Measurements from ENCODE around the gene ATP11B.
"Not testable (repeated sequence)": the region's sequence is repeated elsewhere in the genome, so short reads cannot be mapped to it uniquely, and the experiment has no call there.

Gene ATP11B

DNA sequence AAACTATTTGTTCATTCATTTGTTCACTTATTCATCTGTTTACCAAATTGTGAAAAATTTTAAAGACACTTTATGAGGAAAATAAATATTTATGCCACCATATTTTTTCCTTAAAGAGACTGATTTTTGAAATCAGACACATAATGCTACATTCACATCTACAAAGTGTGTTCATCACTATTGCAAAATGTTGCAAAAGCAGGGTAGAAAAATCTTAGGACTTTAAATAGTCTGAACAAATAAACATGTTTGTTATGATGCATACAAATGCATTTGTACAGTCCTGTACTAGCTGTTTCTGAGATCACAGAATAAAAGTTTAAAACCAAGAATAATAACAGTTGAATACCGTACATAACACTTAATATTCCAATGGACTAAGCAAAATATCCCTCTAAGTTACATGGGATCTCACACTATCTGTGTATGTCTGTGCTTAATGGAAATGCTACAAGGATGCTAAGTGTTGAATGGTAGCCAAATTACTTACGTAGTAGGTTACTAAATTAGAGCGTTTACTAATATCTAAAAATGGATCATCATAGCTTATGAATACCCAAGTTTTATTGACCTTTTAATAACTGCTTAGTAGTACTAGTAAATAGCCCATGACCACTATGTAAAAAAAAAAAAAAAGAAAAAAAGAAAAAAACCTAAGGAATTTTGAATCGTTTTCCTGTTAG lies 25.1 kb downstream of the ATP11B start:
- Histone ChIP-seq H3K4ac (ENCODE audit: low read depth, low read length) (no peak overlapping the region), H2AK5ac (ENCODE audit: low read length) (no peak overlapping the region), H2BK12ac (ENCODE audit: low read length) (no peak overlapping the region), H3K9ac (ENCODE audit: low read length) (no peak overlapping the region), H3K4me1 (ENCODE audit: control insufficient read depth in 1 of 2, insufficient read depth in 2 of 2, low read length in 2 of 2) (no peaks in the 10 kb centered on the region), H3K23ac (ENCODE audit: low read length) (no peak overlapping the region), H3K4me3 (ENCODE audit: low read depth, low read length) (no peak overlapping the region), H3K27ac (ENCODE audit: low read depth, low read length) (no peak overlapping the region), H2AFZ (ENCODE audit: insufficient read depth, low read length, poor library complexity) (no peak overlapping the region), H3K14ac (ENCODE audit: low read length) (no peak overlapping the region), H3K4me2 (ENCODE audit: low read length) (no peak overlapping the region), H3K79me2 (ENCODE audit: control insufficient read depth, insufficient read depth, low read length, poor library complexity) (no peaks in the 10 kb centered on the region), H3K27me3 (ENCODE audit: insufficient read depth, low read length) (no peaks in the 10 kb centered on the region), H2BK5ac (ENCODE audit: low read depth, low read length, poor library complexity) (no peak overlapping the region), H3K79me1 (ENCODE audit: low read length) (no peaks in the 10 kb centered on the region), H3K36me3 (ENCODE audit: control insufficient read depth in 1 of 2, insufficient read depth in 2 of 2, low read length in 2 of 2) (peaks cover 0 to 4% of the 10 kb centered on the region in 2 experiments), H4K12ac (ENCODE audit: low read depth, low read length) (no peak overlapping the region), H4K8ac (ENCODE audit: low read depth, low read length) (no peak overlapping the region), H4K91ac (ENCODE audit: low read depth, low read length) (no peak overlapping the region), H2BK120ac (ENCODE audit: insufficient read depth, low read length, poor library complexity) (no peak overlapping the region), H3K9me3 (ENCODE audit: insufficient read depth, low read depth, low read length) (no peaks in the 10 kb centered on the region), H3K18ac (ENCODE audit: low read length) (no peak overlapping the region)
- no CpG with 5 or more reads among the region's 4 CpGs for WGBS (ENCODE audit: extremely low coverage, insufficient coverage, insufficient read length)
- DNase-seq: peak in 1 of 2 donors; percentile 8

DNA sequence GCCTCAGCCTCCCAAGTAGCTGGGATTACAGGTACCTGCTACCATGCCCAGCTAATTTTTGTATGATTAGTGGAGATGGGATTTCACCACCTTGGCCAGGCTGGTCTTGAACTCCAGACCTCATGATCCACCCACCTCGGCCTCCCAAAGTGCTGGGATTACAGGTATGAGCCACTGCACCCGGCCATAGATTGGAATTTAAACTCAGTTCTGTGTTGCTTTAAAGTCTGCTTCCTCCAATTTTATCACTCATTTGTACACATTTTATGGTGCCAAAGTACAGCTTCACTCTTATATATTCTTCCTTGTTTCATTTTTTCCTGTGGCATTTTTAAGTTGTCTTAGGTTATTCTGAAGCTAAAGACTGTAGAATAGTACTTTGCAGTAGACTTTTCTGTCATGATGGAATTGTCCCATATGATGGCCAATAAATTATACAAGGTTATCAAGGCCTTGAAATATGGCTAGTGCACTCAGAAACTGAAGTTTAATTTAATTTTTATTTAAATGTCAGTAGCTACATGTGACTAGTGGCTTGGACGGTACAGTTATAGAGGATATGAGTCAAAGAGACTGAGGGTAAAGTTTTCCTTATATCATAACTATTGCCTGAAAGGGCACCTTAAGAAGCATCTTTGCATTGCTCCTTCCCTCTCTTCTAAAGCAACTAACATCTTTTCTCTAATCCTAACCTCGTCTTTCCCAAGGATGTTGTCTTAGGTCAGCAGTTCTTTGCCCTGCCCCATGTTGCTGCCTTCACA lies 28.1 kb downstream of the ATP11B start:
- no CpG with 5 or more reads among the region's 4 CpGs for WGBS (ENCODE audit: extremely low coverage, insufficient coverage, insufficient read length)
- Histone ChIP-seq H3K18ac (ENCODE audit: low read length) (no peak overlapping the region), H3K27me3 (ENCODE audit: insufficient read depth, low read length) (no peaks in the 10 kb centered on the region)

DNA sequence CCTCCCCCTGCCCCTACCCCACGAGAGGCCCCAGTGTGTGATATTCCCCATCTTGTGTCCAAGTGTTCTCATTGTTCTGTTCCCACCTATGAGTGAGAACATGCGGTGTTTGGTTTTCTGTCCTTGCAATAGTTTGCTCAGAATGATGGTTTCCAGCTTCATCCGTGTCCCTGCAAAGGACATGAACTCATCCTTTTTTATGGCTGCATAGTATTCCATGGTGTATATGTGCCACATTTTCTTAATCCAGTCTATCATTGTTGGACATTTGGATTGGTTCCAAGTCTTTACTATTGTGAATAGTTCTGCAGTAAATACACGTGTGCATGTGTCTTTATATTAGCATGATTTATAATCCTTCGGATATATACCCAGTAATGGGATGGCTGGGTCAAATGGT lies 29.0 kb downstream of the ATP11B start:
- not testable (repeated sequence) for H3K79me1 ChIP-seq (ENCODE audit: low read length); H2BK120ac ChIP-seq (ENCODE audit: insufficient read depth, low read length, poor library complexity); H3K27me3 ChIP-seq (ENCODE audit: insufficient read depth, low read length); H3K4me3 ChIP-seq (ENCODE audit: low read depth, low read length); DNase-seq; H2BK5ac ChIP-seq (ENCODE audit: low read depth, low read length, poor library complexity); H2BK12ac ChIP-seq (ENCODE audit: low read length); H4K91ac ChIP-seq (ENCODE audit: low read depth, low read length); H4K12ac ChIP-seq (ENCODE audit: low read depth, low read length); H2AFZ ChIP-seq (ENCODE audit: insufficient read depth, low read length, poor library complexity); H4K8ac ChIP-seq (ENCODE audit: low read depth, low read length); H3K4me1 ChIP-seq (ENCODE audit: control insufficient read depth in 1 of 2, insufficient read depth in 2 of 2, low read length in 2 of 2); H3K27ac ChIP-seq (ENCODE audit: low read depth, low read length); H3K9me3 ChIP-seq (ENCODE audit: insufficient read depth, low read depth, low read length); H3K4me2 ChIP-seq (ENCODE audit: low read length); H3K36me3 ChIP-seq (ENCODE audit: control insufficient read depth in 1 of 2, insufficient read depth in 2 of 2, low read length in 2 of 2); H3K9ac ChIP-seq (ENCODE audit: low read length); H3K79me2 ChIP-seq (ENCODE audit: control insufficient read depth, insufficient read depth, low read length, poor library complexity); H2AK5ac ChIP-seq (ENCODE audit: low read length); H3K18ac ChIP-seq (ENCODE audit: low read length); H3K4ac ChIP-seq (ENCODE audit: low read depth, low read length); H3K23ac ChIP-seq (ENCODE audit: low read length); H3K14ac ChIP-seq (ENCODE audit: low read length)
- WGBS (ENCODE audit: extremely low coverage, insufficient coverage, insufficient read length): no CpG with 5 or more reads among the region's 5 CpGs

More for the DNA sequence above, 28.1 kb downstream of the ATP11B start:
- Histone ChIP-seq H4K12ac (ENCODE audit: low read depth, low read length) (no peak overlapping the region), H3K23ac (ENCODE audit: low read length) (no peak overlapping the region), H4K8ac (ENCODE audit: low read depth, low read length) (no peak overlapping the region), H3K79me2 (ENCODE audit: control insufficient read depth, insufficient read depth, low read length, poor library complexity) (no peaks in the 10 kb centered on the region), H3K4ac (ENCODE audit: low read depth, low read length) (no peak overlapping the region), H4K91ac (ENCODE audit: low read depth, low read length) (no peak overlapping the region), H3K4me2 (ENCODE audit: low read length) (no peak overlapping the region), H2AK5ac (ENCODE audit: low read length) (no peak overlapping the region), H2AFZ (ENCODE audit: insufficient read depth, low read length, poor library complexity) (no peak overlapping the region), H3K36me3 (ENCODE audit: control insufficient read depth in 1 of 2, insufficient read depth in 2 of 2, low read length in 2 of 2) (peaks cover 0 to 4% of the 10 kb centered on the region in 2 experiments), H3K79me1 (ENCODE audit: low read length) (no peaks in the 10 kb centered on the region), H2BK12ac (ENCODE audit: low read length) (no peak overlapping the region), H3K4me1 (ENCODE audit: control insufficient read depth in 1 of 2, insufficient read depth in 2 of 2, low read length in 2 of 2) (no peaks in the 10 kb centered on the region), H3K9ac (ENCODE audit: low read length) (no peak overlapping the region), H3K27ac (ENCODE audit: low read depth, low read length) (no peak overlapping the region), H2BK120ac (ENCODE audit: insufficient read depth, low read length, poor library complexity) (no peak overlapping the region), H3K4me3 (ENCODE audit: low read depth, low read length) (no peak overlapping the region), H3K9me3 (ENCODE audit: insufficient read depth, low read depth, low read length) (no peaks in the 10 kb centered on the region), H2BK5ac (ENCODE audit: low read depth, low read length, poor library complexity) (no peak overlapping the region), H3K14ac (ENCODE audit: low read length) (no peak overlapping the region)
- no peak for DNase-seq

DNA sequence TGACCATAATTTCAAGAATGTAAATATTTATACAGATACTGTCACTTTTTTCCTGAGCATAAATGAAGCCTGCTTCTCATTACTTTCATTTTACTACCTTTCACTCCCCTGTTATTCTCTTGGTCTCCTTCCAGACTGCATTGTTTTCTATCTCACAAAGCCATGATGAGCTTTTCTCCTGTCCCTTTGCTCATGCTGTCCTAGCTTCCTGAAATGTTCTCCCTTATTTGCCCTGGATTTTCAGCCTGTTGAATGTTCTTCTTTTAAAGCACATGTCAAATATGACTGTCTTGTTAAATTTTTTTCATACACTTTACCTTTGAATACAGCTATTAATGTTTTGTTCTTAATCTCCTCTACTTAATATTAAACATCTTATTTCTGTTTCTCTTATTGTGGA lies 31.7 kb downstream of the ATP11B start:
- Histone ChIP-seq H3K36me3 (ENCODE audit: control insufficient read depth in 1 of 2, insufficient read depth in 2 of 2, low read length in 2 of 2) (peaks cover 0 to 5% of the 10 kb centered on the region in 2 experiments), H3K9ac (ENCODE audit: low read length) (no peak overlapping the region), H3K4ac (ENCODE audit: low read depth, low read length) (no peak overlapping the region), H3K27me3 (ENCODE audit: insufficient read depth, low read length) (no peaks in the 10 kb centered on the region), H3K18ac (ENCODE audit: low read length) (no peak overlapping the region), H3K4me1 (ENCODE audit: control insufficient read depth in 1 of 2, insufficient read depth in 2 of 2, low read length in 2 of 2) (no peaks in the 10 kb centered on the region), H2BK5ac (ENCODE audit: low read depth, low read length, poor library complexity) (no peak overlapping the region), H2AK5ac (ENCODE audit: low read length) (no peak overlapping the region), H4K8ac (ENCODE audit: low read depth, low read length) (no peak overlapping the region), H3K79me1 (ENCODE audit: low read length) (no peaks in the 10 kb centered on the region), H3K23ac (ENCODE audit: low read length) (no peak overlapping the region), H2AFZ (ENCODE audit: insufficient read depth, low read length, poor library complexity) (no peak overlapping the region), H4K91ac (ENCODE audit: low read depth, low read length) (no peak overlapping the region), H2BK120ac (ENCODE audit: insufficient read depth, low read length, poor library complexity) (no peak overlapping the region), H3K9me3 (ENCODE audit: insufficient read depth, low read depth, low read length) (no peaks in the 10 kb centered on the region), H3K27ac (ENCODE audit: low read depth, low read length) (no peak overlapping the region), H2BK12ac (ENCODE audit: low read length) (no peak overlapping the region), H3K79me2 (ENCODE audit: control insufficient read depth, insufficient read depth, low read length, poor library complexity) (no peaks in the 10 kb centered on the region), H3K14ac (ENCODE audit: low read length) (no peak overlapping the region), H3K4me3 (ENCODE audit: low read depth, low read length) (no peak overlapping the region), H4K12ac (ENCODE audit: low read depth, low read length) (no peak overlapping the region), H3K4me2 (ENCODE audit: low read length) (no peak overlapping the region)
- DNase-seq: no peak

Measured in trophoblast cell (in vitro differentiated cells and primary cell).